SK-N-SH treated with all-trans-retinoic acid at 6 μM for 48 hours (cell line): ENCODE results near the gene SH3D19.

Experiments
- ATAC-seq: fragments of 200-7000 bp; cut with Tn5 transposase; 3 replicates; pipeline ENCODE4 v1.9.1; 2020; ENCODE audit warnings: mild to moderate bottlenecking, moderate library complexity
- ARNTL ChIP-seq: fragments of 450-650 bp; formaldehyde crosslinking; IDR thresholded peaks from 2 replicates; pipeline ENCODE4 v1.5.0; 2020; ENCODE audit warnings: low read depth, mild to moderate bottlenecking, moderate library complexity, borderline replicate concordance
- BACH2 ChIP-seq: fragments of 250-450 bp; sonication (Bioruptor Pico); IDR thresholded peaks from 2 replicates; pipeline ENCODE4 v1.9.0; 2021; ENCODE audit warnings: mild to moderate bottlenecking, borderline replicate concordance
- CSDC2 ChIP-seq: fragments of 250-450 bp; sonication (Bioruptor Pico); IDR thresholded peaks from 2 replicates; pipeline ENCODE4 v1.5.0; 2020; ENCODE audit warnings: mild to moderate bottlenecking, moderate library complexity
- ESRRG ChIP-seq: fragments of 250-450 bp; sonication (Bioruptor Pico); IDR thresholded peaks from 2 replicates; pipeline ENCODE4 v1.6.1; 2021; ENCODE audit warnings: mild to moderate bottlenecking
- GLIS3 ChIP-seq: fragments of 250-450 bp; sonication (Bioruptor Pico); IDR thresholded peaks from 2 replicates; pipeline ENCODE4 v1.5.0; 2020; ENCODE audit warnings: mild to moderate bottlenecking, moderate library complexity
- ISL1 ChIP-seq: fragments of 250-450 bp; sonication (Bioruptor Pico); IDR thresholded peaks from 2 replicates; pipeline ENCODE4 v2.1.2; 2022; ENCODE audit warnings: mild to moderate bottlenecking, moderate library complexity
- OSR1 ChIP-seq: fragments of 250-450 bp; sonication (Bioruptor Pico); IDR thresholded peaks from 2 replicates; pipeline ENCODE4 v1.8.0; 2022; ENCODE audit warnings: moderate library complexity, mild to moderate bottlenecking, inconsistent platforms
- PPARA ChIP-seq: fragments of 250-450 bp; sonication (Bioruptor Pico); IDR thresholded peaks from 2 replicates; pipeline ENCODE4 v1.5.0; 2020; ENCODE audit warnings: mild to moderate bottlenecking, borderline replicate concordance
- RARB ChIP-seq: fragments of 250-450 bp; sonication (Bioruptor Pico); IDR thresholded peaks from 2 replicates; pipeline ENCODE4 v1.8.0; 2021; ENCODE audit warnings: mild to moderate bottlenecking, moderate library complexity
- SNAI2 ChIP-seq: fragments of 250-450 bp; sonication (Bioruptor Pico); IDR thresholded peaks from 2 replicates; pipeline ENCODE4 v1.5.0; 2020; ENCODE audit warnings: mild to moderate bottlenecking, moderate library complexity
- TCF4 ChIP-seq: fragments of 250-450 bp; sonication (Bioruptor Pico); IDR thresholded peaks from 2 replicates; pipeline ENCODE4 v1.8.0; 2021; ENCODE audit warnings: mild to moderate bottlenecking, moderate library complexity, borderline replicate concordance
- ZC3H10 ChIP-seq: fragments of 250-450 bp; sonication (Bioruptor Pico); IDR thresholded peaks from 2 replicates; pipeline ENCODE4 v1.5.1; 2021; ENCODE audit warnings: mild to moderate bottlenecking, moderate library complexity
- ZFP30 ChIP-seq: fragments of 450-650 bp; formaldehyde crosslinking; IDR thresholded peaks from 2 replicates; pipeline ENCODE4 v1.5.0; 2022; ENCODE audit warnings: mild to moderate bottlenecking, moderate library complexity
- ZNF70 ChIP-seq: fragments of 450-650 bp; formaldehyde crosslinking; IDR thresholded peaks from 2 replicates; pipeline ENCODE4 v1.5.0; 2020; ENCODE audit warnings: mild to moderate bottlenecking, moderate library complexity
- ZNF8 ChIP-seq: fragments of 450-650 bp; formaldehyde crosslinking; IDR thresholded peaks from 2 replicates; pipeline ENCODE4 v1.5.0; 2020; ENCODE audit warnings: mild to moderate bottlenecking, moderate library complexity
- TF ChIP-seq, protein P1 (sequence below): fragments of 250-450 bp; sonication (Bioruptor Pico); IDR thresholded peaks from 2 replicates; pipeline ENCODE4 v1.5.1; 2020; ENCODE audit warnings: low read depth, mild to moderate bottlenecking, moderate library complexity
- TF ChIP-seq, protein P2 (sequence below): fragments of 250-450 bp; sonication (Bioruptor Pico); IDR thresholded peaks from 2 replicates; pipeline ENCODE4 v1.8.0; 2021; ENCODE audit warnings: low read depth, mild to moderate bottlenecking, moderate library complexity, borderline replicate concordance
- TF ChIP-seq, protein P3 (sequence below): fragments of 250-450 bp; sonication (Bioruptor Pico); IDR thresholded peaks from 2 replicates; pipeline ENCODE4 v1.5.1; 2021; ENCODE audit warnings: mild to moderate bottlenecking, moderate library complexity
- TF ChIP-seq, protein P4 (sequence below): fragments of 250-450 bp; sonication (Bioruptor Pico); IDR thresholded peaks from 2 replicates; pipeline ENCODE4 v1.5.0; 2020; ENCODE audit warnings: mild to moderate bottlenecking, moderate library complexity
- TF ChIP-seq, protein P5 (sequence below): fragments of 250-450 bp; sonication (Bioruptor Pico); IDR thresholded peaks from 2 replicates; pipeline ENCODE4 v1.8.0; 2020; ENCODE audit warnings: mild to moderate bottlenecking, moderate library complexity, borderline replicate concordance

Gene SH3D19

DNA sequence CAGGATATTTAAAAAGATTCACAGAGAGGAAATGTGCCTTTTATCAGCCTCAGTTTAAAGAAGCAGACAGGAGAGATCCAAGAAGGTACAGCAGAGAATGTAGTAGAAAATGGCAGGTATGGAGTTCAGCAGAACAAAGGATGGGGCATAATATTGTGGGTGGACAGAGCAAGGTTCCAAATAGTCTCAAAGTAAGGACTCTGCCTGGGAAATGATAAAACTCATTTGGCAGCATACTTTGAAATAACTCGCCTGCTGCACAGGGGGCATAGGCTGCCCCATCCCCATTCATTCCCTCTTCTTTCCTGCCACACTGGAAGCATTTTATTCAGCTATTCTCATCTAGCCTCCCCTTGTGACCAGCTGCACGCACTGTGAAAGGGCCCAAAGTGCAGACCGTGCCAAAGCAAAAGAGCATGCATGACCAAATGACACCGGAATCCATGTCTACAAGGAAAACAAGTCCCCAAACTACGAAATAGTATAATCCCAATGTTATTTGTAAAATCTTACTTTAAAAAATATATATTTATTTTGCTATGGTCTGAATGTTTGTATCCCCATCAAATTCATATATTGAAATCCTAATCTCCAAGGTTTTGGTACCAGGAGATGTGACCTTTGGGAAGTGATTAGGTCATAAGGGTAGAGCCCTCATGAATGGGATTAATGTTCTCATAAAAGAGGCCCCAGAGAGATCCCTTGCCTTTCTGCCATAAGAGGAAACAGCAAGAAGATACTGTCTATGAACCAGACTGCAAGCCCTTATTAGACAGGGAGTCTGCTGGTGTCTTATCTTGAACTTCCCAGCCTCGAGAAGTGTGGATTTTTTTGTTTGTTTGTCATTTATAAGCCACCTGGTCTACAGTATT lies 125.8 kb downstream of the SH3D19 start:
- no peak for TF ChIP-seq ESRRG (CRISPR knock-in tag)
- no peak for ATAC-seq

DNA sequence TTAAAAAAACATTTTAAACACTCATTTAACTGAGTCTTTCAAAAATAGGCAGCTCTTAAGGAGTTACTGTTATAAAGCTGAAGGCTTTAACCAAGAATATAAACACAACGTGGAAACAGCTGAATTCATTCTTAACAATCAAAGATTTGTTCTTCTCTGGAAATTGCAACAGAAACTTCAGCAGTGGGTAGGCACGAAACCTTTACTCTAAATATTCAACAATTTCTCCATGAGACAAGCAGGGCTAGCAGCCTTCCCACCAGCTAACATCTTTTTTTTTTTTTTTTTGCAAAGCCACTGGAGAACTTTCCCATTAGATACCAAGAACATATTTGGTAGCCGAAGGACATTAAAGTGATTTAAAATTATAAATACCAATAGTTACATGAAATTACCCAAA lies 126.7 kb downstream of the SH3D19 start:
- TF ChIP-seq, protein P1, sequence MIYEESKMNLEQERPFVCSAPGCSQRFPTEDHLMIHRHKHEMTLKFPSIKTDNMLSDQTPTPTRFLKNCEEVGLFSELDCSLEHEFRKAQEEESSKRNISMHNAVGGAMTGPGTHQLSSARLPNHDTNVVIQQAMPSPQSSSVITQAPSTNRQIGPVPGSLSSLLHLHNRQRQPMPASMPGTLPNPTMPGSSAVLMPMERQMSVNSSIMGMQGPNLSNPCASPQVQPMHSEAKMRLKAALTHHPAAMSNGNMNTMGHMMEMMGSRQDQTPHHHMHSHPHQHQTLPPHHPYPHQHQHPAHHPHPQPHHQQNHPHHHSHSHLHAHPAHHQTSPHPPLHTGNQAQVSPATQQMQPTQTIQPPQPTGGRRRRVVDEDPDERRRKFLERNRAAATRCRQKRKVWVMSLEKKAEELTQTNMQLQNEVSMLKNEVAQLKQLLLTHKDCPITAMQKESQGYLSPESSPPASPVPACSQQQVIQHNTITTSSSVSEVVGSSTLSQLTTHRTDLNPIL (CRISPR knock-in tag) = no peak
- no peak for TF ChIP-seq OSR1 (CRISPR knock-in tag)
- TF ChIP-seq, protein P2, sequence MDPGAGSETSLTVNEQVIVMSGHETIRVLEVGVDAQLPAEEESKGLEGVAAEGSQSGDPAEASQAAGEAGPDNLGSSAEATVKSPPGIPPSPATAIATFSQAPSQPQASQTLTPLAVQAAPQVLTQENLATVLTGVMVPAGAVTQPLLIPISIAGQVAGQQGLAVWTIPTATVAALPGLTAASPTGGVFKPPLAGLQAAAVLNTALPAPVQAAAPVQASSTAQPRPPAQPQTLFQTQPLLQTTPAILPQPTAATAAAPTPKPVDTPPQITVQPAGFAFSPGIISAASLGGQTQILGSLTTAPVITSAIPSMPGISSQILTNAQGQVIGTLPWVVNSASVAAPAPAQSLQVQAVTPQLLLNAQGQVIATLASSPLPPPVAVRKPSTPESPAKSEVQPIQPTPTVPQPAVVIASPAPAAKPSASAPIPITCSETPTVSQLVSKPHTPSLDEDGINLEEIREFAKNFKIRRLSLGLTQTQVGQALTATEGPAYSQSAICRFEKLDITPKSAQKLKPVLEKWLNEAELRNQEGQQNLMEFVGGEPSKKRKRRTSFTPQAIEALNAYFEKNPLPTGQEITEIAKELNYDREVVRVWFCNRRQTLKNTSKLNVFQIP = no peak
- no peak for TF ChIP-seq ZNF70 (CRISPR knock-in tag)
- no peak for TF ChIP-seq ISL1 (CRISPR knock-in tag)
- TF ChIP-seq, protein P3, sequence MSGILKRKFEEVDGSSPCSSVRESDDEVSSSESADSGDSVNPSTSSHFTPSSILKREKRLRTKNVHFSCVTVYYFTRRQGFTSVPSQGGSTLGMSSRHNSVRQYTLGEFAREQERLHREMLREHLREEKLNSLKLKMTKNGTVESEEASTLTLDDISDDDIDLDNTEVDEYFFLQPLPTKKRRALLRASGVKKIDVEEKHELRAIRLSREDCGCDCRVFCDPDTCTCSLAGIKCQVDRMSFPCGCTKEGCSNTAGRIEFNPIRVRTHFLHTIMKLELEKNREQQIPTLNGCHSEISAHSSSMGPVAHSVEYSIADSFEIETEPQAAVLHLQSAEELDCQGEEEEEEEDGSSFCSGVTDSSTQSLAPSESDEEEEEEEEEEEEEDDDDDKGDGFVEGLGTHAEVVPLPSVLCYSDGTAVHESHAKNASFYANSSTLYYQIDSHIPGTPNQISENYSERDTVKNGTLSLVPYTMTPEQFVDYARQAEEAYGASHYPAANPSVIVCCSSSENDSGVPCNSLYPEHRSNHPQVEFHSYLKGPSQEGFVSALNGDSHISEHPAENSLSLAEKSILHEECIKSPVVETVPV (CRISPR knock-in tag) = no peak
- no peak for TF ChIP-seq TCF4 (CRISPR knock-in tag)
- TF ChIP-seq PPARA (CRISPR knock-in tag) = no peak
- TF ChIP-seq CSDC2 = no peak
- TF ChIP-seq, protein P4, sequence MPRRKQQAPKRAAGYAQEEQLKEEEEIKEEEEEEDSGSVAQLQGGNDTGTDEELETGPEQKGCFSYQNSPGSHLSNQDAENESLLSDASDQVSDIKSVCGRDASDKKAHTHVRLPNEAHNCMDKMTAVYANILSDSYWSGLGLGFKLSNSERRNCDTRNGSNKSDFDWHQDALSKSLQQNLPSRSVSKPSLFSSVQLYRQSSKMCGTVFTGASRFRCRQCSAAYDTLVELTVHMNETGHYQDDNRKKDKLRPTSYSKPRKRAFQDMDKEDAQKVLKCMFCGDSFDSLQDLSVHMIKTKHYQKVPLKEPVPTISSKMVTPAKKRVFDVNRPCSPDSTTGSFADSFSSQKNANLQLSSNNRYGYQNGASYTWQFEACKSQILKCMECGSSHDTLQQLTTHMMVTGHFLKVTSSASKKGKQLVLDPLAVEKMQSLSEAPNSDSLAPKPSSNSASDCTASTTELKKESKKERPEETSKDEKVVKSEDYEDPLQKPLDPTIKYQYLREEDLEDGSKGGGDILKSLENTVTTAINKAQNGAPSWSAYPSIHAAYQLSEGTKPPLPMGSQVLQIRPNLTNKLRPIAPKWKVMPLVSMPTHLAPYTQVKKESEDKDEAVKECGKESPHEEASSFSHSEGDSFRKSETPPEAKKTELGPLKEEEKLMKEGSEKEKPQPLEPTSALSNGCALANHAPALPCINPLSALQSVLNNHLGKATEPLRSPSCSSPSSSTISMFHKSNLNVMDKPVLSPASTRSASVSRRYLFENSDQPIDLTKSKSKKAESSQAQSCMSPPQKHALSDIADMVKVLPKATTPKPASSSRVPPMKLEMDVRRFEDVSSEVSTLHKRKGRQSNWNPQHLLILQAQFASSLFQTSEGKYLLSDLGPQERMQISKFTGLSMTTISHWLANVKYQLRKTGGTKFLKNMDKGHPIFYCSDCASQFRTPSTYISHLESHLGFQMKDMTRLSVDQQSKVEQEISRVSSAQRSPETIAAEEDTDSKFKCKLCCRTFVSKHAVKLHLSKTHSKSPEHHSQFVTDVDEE (CRISPR knock-in tag) = no peak
- no peak for TF ChIP-seq BACH2 (CRISPR knock-in tag)
- no peak for TF ChIP-seq GLIS3 (CRISPR knock-in tag)
- no peak for TF ChIP-seq ZC3H10 (CRISPR knock-in tag)
- no peak for TF ChIP-seq ARNTL (CRISPR knock-in tag)
- TF ChIP-seq ZFP30 (CRISPR knock-in tag) = no peak
- TF ChIP-seq, protein P5, sequence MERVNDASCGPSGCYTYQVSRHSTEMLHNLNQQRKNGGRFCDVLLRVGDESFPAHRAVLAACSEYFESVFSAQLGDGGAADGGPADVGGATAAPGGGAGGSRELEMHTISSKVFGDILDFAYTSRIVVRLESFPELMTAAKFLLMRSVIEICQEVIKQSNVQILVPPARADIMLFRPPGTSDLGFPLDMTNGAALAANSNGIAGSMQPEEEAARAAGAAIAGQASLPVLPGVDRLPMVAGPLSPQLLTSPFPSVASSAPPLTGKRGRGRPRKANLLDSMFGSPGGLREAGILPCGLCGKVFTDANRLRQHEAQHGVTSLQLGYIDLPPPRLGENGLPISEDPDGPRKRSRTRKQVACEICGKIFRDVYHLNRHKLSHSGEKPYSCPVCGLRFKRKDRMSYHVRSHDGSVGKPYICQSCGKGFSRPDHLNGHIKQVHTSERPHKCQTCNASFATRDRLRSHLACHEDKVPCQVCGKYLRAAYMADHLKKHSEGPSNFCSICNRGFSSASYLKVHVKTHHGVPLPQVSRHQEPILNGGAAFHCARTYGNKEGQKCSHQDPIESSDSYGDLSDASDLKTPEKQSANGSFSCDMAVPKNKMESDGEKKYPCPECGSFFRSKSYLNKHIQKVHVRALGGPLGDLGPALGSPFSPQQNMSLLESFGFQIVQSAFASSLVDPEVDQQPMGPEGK (CRISPR knock-in tag) = no peak
- no peak for TF ChIP-seq ESRRG (CRISPR knock-in tag)
- no peak for TF ChIP-seq ZNF8
- TF ChIP-seq, all 23 proteins: peak for 0

DNA sequence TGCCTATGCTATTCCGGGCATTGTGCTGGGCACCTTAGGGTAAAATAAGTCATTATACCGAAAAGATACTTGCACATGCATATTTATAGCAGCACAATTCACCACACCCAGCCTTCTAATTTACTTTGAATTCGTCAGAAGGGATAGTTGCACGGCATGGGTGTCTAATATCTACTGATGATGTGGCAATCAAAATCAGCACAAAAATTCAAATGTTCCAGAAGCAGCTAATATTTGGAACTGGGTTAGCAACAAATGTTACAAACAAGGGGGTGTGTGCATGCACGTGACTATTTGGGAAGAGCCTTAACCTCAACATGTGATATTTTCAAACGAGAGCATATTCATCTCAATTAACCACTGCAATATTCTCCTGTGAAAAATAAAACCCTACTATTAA lies 128.2 kb downstream of the SH3D19 start:
- TF ChIP-seq ESRRG (CRISPR knock-in tag) (no peak), ZNF70 (CRISPR knock-in tag) (no peak), SNAI2 (CRISPR knock-in tag) (no peak), RARB (CRISPR knock-in tag) (no peak), ZNF8 (no peak), OSR1 (CRISPR knock-in tag) (no peak), ISL1 (CRISPR knock-in tag) (no peak), ARNTL (CRISPR knock-in tag) (no peak)
- TF ChIP-seq, protein P5 (CRISPR knock-in tag) = no peak
- TF ChIP-seq, protein P3 (CRISPR knock-in tag) = no peak
- TF ChIP-seq, protein P4 (CRISPR knock-in tag) = no peak

More for the DNA sequence above, 126.7 kb downstream of the SH3D19 start:
- ATAC-seq = no peak

More for the DNA sequence above, 128.2 kb downstream of the SH3D19 start:
- ATAC-seq = no peak
